Camera-type eye (tissue), 1 donor: Measurements from ENCODE around the gene GPD2. TPM values are rescaled to one million over a fixed set of nuclear protein-coding genes. Genes with fewer than 3 reads are reported as not detected.

Experiments used
- total RNA-seq: library from RNA; depleted of rRNA; stranded (reverse); fragments of >200 nt; gene quantifications from one replicate; pipeline ENCODE4 v1.2.3, GENCODE V29; 2014

Gene GPD2
- total RNA-seq = 72.7 TPM

DNA sequence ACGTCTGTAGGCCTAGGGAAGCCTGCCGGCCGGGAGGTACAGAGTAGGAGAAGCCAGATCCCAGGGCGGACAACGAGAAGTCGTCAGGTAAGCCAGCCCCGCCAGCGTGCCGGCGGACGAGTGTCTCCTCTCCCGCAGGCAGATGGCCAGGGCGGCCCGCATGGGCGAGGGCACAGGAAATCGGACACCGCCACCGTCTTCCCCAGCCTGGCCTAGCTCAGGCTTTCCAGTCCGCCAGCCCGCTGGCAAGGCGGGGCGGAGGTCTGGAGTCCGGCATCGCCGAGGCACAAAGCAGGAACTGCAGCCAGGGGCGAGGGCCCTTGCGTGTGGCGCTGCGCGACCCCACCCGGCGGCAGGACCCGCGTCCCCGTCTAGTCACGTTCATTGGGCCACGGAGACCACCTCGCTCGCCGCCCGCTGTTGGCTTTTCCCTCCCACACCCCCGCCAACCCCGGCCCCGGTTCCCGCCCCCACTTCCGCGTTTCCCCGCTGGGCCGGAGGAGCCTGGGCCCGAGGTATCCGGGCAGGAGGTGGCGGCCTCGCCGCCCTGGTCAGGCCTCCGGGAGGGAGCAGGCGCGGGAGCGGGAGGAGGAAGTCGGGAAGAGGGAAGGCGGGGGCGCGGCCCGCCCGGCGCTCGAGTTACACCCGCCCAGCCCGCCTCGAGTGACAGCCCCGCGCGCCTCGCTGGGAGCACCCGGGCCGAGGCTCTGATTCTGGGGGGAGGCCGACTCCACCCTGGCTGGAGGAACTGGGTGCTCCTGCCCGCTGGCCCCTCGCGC, at the start of gene GPD2:
Gene GPD2 (plus strand): TSS at position 662 of the 779 bp plus-strand sequence. CDS start 39,727 bp downstream, outside the sequence.

Other genes starting within 250 kb of the GPD2 start
- 6.5 TPM for gene NR4A2, start 103.7 kb upstream of the GPD2 start, total RNA-seq